WI38 (cell line): Measurements from ENCODE around the gene SKAP2.

Experiments used
- H3K4me3 ChIP-seq: 2 replicates; pipeline ENCODE4 v1.5.1; 2011; ENCODE audit warnings: low read depth, mild to moderate bottlenecking, control low read depth, low read length
- CTCF ChIP-seq: IDR thresholded peaks from 2 replicates; pipeline ENCODE4 v1.5.1; 2012; ENCODE audit warnings: low read depth, mild to moderate bottlenecking, control low read depth, low read length

SKAP2 gene

DNA sequence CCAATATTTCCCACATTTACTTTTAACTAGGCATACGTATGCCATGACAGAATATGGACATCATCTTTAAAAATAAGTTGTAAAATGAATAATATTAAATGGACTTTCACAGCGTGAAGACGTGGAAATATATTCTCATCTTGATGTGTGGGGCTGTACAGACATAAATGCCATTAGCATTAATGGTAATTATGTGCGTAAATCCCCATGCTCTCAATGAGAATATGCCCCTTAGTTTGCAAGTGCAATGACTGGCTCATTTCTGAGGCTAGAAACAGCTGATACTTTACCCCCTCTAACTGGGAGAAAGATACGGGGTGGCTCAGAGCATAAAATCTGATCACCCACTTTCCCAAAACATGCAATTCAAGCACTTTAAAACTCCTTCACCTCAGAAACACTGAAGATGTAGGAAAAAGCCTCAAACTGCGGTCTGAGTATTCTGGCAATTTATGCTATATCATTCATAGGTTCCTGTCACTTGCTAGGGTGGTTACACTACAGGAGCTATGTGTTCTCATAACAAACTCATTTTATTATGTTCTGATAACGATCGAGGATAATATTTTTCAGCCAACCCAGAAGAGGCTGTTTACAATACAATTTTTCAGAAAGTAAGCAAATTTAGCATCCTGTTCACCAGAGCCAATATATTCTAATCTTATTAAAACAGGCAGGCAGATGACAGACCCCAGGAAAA, 211.8 kb downstream of the SKAP2 start:
- no peak for TF ChIP-seq CTCF
- H3K4me3 ChIP-seq: no peak overlapping the region

DNA sequence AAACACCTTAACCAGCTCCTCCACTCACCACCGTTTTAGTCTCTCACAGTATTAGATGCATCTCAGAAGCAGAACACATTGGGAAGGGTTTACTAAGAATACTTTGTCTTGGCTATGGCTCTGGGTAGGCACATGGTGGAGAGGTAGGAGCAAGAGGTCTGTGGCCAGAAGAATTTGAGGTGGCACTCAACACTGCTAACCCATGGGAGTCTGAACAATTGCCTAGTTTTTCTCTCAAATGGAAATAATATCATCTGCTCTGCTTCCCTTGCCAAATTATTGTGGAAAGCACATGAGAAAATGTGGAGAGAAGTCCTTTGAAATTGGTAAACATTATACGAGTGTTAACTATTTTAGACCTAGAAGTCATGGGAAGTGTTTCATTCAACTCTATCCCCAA, 214.3 kb downstream of the SKAP2 start:
- no peak overlapping the region for H3K4me3 ChIP-seq
- TF ChIP-seq CTCF: no peak

- H3K4me3 ChIP-seq: no peak overlapping the region
- no peak for TF ChIP-seq CTCF
Measured at GRCh38 chr7:26649388-26649787, 215.0 kb downstream of the SKAP2 start.

DNA sequence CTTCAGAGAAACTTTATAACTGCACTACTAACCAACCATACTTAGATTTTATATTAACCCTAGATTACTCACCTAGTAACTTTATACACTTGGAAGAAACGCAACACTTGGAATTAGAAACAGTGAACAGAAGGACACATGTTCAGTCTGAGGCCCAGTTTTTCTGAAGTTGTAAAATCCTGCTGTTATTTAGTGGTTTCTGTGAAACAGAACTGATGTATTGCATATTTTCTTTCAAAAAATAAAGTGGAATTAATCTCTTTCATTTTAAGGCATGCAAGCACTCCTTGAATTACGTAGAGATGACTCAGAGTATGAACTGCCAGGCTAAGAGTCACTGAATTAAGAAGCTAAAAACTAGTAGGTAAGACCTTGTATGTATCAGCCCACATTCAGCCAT, 215.8 kb downstream of the SKAP2 start:
- no peak for TF ChIP-seq CTCF
- no peak overlapping the region for H3K4me3 ChIP-seq

DNA sequence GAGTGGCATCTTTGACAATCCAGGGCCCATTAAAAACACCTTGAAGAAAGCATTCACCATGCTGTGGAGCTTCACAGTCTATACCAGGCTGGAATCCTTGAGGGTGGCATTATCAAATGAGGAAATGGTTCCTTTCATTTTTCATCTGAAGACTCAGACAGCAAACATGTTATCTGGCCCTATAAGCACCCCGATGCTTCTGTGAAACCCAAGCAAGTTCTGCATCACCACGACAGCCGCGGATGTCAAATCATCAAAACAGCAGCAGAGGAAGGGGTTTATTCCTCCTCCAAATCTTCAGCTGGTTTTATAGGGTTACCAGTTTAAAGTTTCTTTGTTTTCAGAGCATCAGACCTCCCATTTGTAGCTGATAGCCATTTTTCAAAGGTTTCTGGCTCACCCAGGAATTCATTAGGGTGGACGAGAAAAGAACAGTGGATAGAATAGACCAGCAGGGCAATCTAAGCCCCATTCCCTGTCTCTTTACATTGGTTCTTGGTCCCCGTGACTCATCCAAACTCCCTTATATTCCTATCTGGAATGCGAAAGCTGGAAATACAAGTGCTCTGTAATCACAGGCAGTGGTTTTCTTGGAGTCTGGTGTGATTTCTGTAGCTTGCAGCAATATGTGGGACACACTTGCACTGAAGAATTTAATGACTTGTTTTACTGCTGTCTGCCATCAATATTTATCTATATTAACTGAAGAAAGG, 217.9 kb downstream of the SKAP2 start:
- TF ChIP-seq CTCF: no peak
- H3K4me3 ChIP-seq: no peak overlapping the region

DNA sequence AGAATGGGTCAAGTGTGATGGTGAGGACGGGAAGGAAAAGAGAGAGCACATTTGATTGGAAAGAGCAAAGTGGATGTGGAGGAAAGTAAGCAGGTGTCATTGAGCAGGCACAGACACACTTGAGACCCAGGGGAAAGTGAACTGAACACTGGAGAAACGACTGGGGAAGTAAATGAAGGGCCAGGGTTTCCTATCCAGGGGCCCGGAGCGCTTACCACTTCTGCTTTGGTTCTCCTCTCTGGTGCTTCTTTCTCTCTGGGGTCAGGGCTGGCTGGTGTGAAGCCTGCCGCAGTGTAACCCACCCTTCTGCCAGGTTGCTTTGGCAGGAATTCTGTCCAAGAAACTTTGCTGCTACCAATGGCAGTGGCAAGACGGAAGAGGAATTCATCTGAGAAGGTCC, 219.3 kb downstream of the SKAP2 start:
- no peak overlapping the region for H3K4me3 ChIP-seq
- TF ChIP-seq CTCF: no peak

- no peak for TF ChIP-seq CTCF
- no peak overlapping the region for H3K4me3 ChIP-seq
Measured at GRCh38 chr7:26642416-26642815, 222.0 kb downstream of the SKAP2 start.
